Neuronal stem cell (in vitro differentiated cells): ENCODE results near the gene GRK6.

ENCODE experiments used
- DNase-seq: peaks from one replicate; pipeline ENCODE4 v3.0.0-alpha.2; 2013; ENCODE audit warnings: low spot score
- H2AFZ ChIP-seq: one replicate; pipeline ENCODE4 v1.6.1; 2013; ENCODE audit warnings: mild to moderate bottlenecking, low read length, inconsistent platforms
- H2AK5ac ChIP-seq: 2 replicates; pipeline ENCODE4 v1.6.1; 2013; ENCODE audit warnings: low read depth, mild to moderate bottlenecking, inconsistent platforms, low read length, moderate library complexity, mixed read lengths
- H2BK120ac ChIP-seq: 2 replicates; pipeline ENCODE4 v1.6.1; 2013; ENCODE audit warnings: low read depth, mild to moderate bottlenecking, inconsistent platforms, low read length, moderate library complexity, mixed read lengths
- H2BK12ac ChIP-seq: one replicate; pipeline ENCODE4 v1.6.1; 2013; ENCODE audit warnings: low read length, inconsistent platforms
- H2BK15ac ChIP-seq: 2 replicates; pipeline ENCODE4 v1.6.1; 2013; ENCODE audit warnings: mild to moderate bottlenecking, low read length, inconsistent platforms, mixed read lengths
- H2BK5ac ChIP-seq: one replicate; pipeline ENCODE4 v1.6.1; 2013; ENCODE audit warnings: inconsistent platforms, mild to moderate bottlenecking, low read length, moderate library complexity
- H3K14ac ChIP-seq: one replicate; pipeline ENCODE4 v1.6.1; 2013; ENCODE audit warnings: low read length, inconsistent platforms
- H3K18ac ChIP-seq: 2 replicates; pipeline ENCODE4 v1.6.1; 2013; ENCODE audit warnings: low read length, inconsistent platforms
- H3K23ac ChIP-seq: 2 replicates; pipeline ENCODE4 v1.6.1; 2013; ENCODE audit warnings: low read depth, mild to moderate bottlenecking, mixed read lengths, low read length, inconsistent platforms; ENCODE audit not compliant: poor library complexity
- H3K27ac ChIP-seq: replicated peaks from 3 replicates; pipeline ENCODE4 v1.5.1; 2013; ENCODE audit warnings: low read length, inconsistent platforms
- H3K27me3 ChIP-seq, 3 experiments: 2 replicates each; pipeline ENCODE4 v1.6.1; 2013; ENCODE audit warnings: low read length in 3 of 3, mild to moderate bottlenecking in 2 of 3, inconsistent platforms in 1 of 3, low read depth in 1 of 3, mixed read lengths in 1 of 3, moderate library complexity in 1 of 3; ENCODE audit not compliant: control insufficient read depth in 3 of 3, insufficient read depth in 3 of 3
- H3K36me3 ChIP-seq, 2 donors: replicated peaks in 1 of 2; 2 replicates each; pipeline ENCODE4 v1.6.1; 2013; ENCODE audit warnings: low read length in 2 of 2; ENCODE audit not compliant: control insufficient read depth in 2 of 2, insufficient read depth in 2 of 2
- H3K4ac ChIP-seq: 2 replicates; pipeline ENCODE4 v1.6.1; 2013; ENCODE audit warnings: inconsistent platforms, mild to moderate bottlenecking, low read length, moderate library complexity
- H3K4me1 ChIP-seq, 2 donors: 1 replicate in 1 of 2; 2 replicates in 1 of 2; pipeline ENCODE4 v1.6.1; 2013; ENCODE audit warnings: low read length in 2 of 2, low read depth in 1 of 2; ENCODE audit not compliant: control insufficient read depth in 2 of 2, insufficient read depth in 1 of 2
- H3K4me2 ChIP-seq: one replicate; pipeline ENCODE4 v1.6.1; 2013; ENCODE audit warnings: mild to moderate bottlenecking, low read length, inconsistent platforms; ENCODE audit not compliant: insufficient read depth, poor library complexity, severe bottlenecking
- H3K4me3 ChIP-seq, 2 donors: 2 replicates each; pipeline ENCODE4 v1.5.1; 2013; ENCODE audit warnings: low read length in 2 of 2, mild to moderate bottlenecking in 2 of 2, inconsistent platforms in 1 of 2, moderate library complexity in 1 of 2
- H3K79me1 ChIP-seq: one replicate; pipeline ENCODE4 v1.6.1; 2013; ENCODE audit warnings: low read depth, mild to moderate bottlenecking, inconsistent platforms, low read length, moderate library complexity
- H3K9ac ChIP-seq: one replicate; pipeline ENCODE4 v1.6.1; 2013; ENCODE audit warnings: mild to moderate bottlenecking, low read depth, low read length, inconsistent platforms; ENCODE audit not compliant: poor library complexity
- H3K9me3 ChIP-seq, 2 donors: replicated peaks in 1 of 2; 2 replicates each; pipeline versions ENCODE3 to v1.6.1; 2013; ENCODE audit warnings: low read length in 2 of 2, mild to moderate bottlenecking in 2 of 2, inconsistent platforms in 1 of 2, low read depth in 1 of 2, mixed read lengths in 1 of 2, moderate library complexity in 1 of 2; ENCODE audit not compliant: control insufficient read depth in 2 of 2, insufficient read depth in 1 of 2
- H4K8ac ChIP-seq: one replicate; pipeline ENCODE4 v1.6.1; 2013; ENCODE audit warnings: low read depth, mild to moderate bottlenecking, inconsistent platforms, low read length, moderate library complexity
- H4K91ac ChIP-seq: one replicate; pipeline ENCODE4 v1.6.1; 2013; ENCODE audit warnings: low read length, low read depth, mild to moderate bottlenecking, inconsistent platforms; ENCODE audit not compliant: poor library complexity
- WGBS, 2 donors: extraction: QIAGEN DNeasy Blood & Tissue Kit; methylation state at CpG; one replicate each; pipeline ENCODE4 v1.1.7; 2013; ENCODE audit warnings: missing lambda C conversion rate in 2 of 2, mixed read lengths in 1 of 2; ENCODE audit not compliant: insufficient read length in 2 of 2, insufficient replicate concordance in 1 of 2; ENCODE audit errors: extremely low coverage in 2 of 2; 5-methylcytosine and 5-hydroxymethylcytosine counted together

Gene GRK6

DNA sequence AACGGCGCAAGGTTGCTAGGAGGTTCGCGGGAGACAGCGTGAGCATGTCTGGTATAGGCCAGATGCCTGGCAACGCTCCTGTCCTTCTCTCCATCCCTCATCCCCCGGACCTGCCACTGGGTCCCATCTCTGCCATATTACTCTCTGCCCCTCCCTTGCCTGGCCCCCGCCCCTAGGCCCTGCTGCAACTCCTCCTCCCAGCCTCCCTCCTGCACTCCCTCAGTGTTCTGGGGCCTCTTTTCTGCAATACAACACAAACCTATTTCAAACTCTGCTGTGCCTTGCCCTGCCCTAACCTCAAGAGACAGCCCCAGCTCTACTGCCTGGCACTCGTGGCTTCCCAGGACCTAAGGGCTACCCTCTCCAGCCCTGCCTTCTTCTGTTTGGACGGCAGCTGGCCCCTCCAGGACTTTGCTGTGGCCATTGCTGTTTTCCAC, 55.9 kb downstream of the GRK6 start:
- H2BK120ac ChIP-seq, result no peak overlapping the region
- no peak overlapping the region for H3K23ac ChIP-seq
- no peak overlapping the region for H4K91ac ChIP-seq
- H3K4me3 ChIP-seq, result no peak overlapping the region
- H4K8ac ChIP-seq, result no peak overlapping the region
- H3K27ac ChIP-seq, result no peak overlapping the region
- H2BK12ac ChIP-seq, result no peak overlapping the region
- no peak overlapping the region for H2BK15ac ChIP-seq
- H3K79me1 ChIP-seq, result peaks cover 12% of the 10 kb centered on the region
- H2AK5ac ChIP-seq, result no peak overlapping the region
- H3K14ac ChIP-seq, result no peak overlapping the region
- no peak for DNase-seq
- H3K27me3 ChIP-seq, result no peaks in the 10 kb centered on the region
- H3K9ac ChIP-seq, result no peak overlapping the region
- no peak overlapping the region for H3K4ac ChIP-seq
- peaks cover 0 to 4% of the 10 kb centered on the region in 2 donors for H3K9me3 ChIP-seq
- WGBS, 2 donors, result 100% methylated on average over 4 of the region's 10 CpGs; no CpG with 5 or more reads in 1 of the 2 donors
- no peak overlapping the region for H3K4me2 ChIP-seq
- H3K18ac ChIP-seq, result no peak overlapping the region
- peaks cover 52 to 77% of the 10 kb centered on the region in 2 donors for H3K36me3 ChIP-seq
- no peak overlapping the region for H2AFZ ChIP-seq
- H3K4me1 ChIP-seq, result peaks cover 0 to 7% of the 10 kb centered on the region in 2 donors
- H2BK5ac ChIP-seq, result no peak overlapping the region

DNA sequence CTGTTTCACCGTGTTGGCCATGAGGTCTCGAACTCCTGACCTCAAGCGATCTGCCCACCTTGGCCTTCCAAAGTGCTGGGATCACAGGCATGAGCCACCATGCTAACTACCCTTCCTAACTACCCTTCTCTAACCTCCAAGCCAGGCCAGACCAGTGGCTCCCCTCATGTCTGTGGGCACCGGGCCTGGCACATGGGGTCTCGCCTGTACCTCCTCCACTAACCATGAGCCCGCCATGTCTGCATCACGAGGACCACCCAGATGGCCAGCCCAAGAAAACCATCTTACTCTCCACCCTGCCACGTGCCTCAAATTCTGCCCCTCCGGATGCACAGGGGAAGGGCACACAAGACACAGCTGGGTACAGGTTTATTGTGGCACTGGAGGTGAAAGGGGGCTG, 56.6 kb downstream of the GRK6 start:
- peaks cover 59 to 83% of the 10 kb centered on the region in 2 donors for H3K36me3 ChIP-seq
- no peak overlapping the region for H2BK12ac ChIP-seq
- H3K27ac ChIP-seq, result no peak overlapping the region
- no peak overlapping the region for H3K4me3 ChIP-seq
- H2BK5ac ChIP-seq, result peak overlapping the region; percentile 75
- H3K23ac ChIP-seq, result peak overlapping the region; percentile 10
- H3K14ac ChIP-seq, result no peak overlapping the region
- WGBS, 2 donors, result no CpG with 5 or more reads among the region's 9 CpGs
- H3K18ac ChIP-seq, result no peak overlapping the region
- H3K4me1 ChIP-seq, result peaks cover 0 to 7% of the 10 kb centered on the region in 2 donors
- H3K9me3 ChIP-seq, result peaks cover 0 to 4% of the 10 kb centered on the region in 2 donors
- H2BK15ac ChIP-seq, result no peak overlapping the region
- DNase-seq, result no peak
- no peak overlapping the region for H2AK5ac ChIP-seq
- H4K91ac ChIP-seq, result no peak overlapping the region
- no peak overlapping the region for H2AFZ ChIP-seq
- H3K9ac ChIP-seq, result no peak overlapping the region
- no peak overlapping the region for H3K4ac ChIP-seq
- H3K27me3 ChIP-seq, result no peaks in the 10 kb centered on the region
- H4K8ac ChIP-seq, result no peak overlapping the region
- no peak overlapping the region for H2BK120ac ChIP-seq
- H3K79me1 ChIP-seq, result peaks cover 12% of the 10 kb centered on the region
- H3K4me2 ChIP-seq, result no peak overlapping the region

DNA sequence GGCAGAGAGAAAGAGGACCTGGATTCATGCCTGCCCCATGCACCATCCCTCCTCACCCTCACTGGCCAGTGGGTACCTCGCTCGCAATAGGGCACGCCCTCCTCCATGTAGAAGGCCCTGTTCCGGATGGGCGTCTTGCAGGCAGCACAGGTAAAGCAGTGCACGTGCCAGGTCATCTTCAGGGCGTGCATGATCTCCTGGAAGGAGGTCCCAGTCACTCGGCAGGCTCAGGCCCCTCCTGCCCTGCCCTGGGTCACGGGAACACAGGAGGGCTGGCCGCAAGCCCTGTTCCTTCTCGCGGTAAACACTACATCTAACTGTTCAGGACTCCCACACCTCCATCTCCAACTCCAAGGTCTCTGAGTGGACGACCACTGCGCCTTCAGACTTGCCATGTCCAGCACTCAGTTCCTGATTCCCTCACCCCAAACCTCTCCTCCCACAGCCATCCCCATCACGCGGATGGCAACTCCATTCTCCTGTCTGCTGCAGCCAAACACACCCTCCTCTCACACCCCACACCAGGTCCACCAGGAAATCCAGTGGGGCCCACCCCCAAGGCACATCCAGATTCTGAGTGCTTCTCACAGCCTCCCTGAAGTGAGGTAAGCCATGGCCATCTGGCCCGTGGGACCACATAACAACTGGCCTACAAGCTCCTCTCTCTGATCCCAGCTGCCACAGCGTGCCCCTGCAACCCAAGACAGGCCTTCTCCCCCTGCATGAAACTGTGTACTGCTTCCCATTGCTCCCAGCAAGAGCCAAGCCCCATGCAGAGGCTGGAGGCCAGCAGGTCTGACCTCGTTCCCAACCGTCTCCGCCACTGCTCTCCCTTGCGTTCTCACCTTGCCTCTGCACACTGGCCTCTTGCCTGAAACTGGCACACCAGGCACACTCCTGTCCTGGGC, 57.8 kb downstream of the GRK6 start:
- Histone ChIP-seq H3K9me3 (peaks cover 0 to 4% of the 10 kb centered on the region in 2 donors), H2BK12ac (no peak overlapping the region), H2AK5ac (no peak overlapping the region), H3K14ac (peak overlapping the region; percentile 6), H3K18ac (peak overlapping the region; percentile 48), H4K8ac (peak overlapping the region; percentile 29), H3K4me1 (peaks cover 0 to 7% of the 10 kb centered on the region in 2 donors), H4K91ac (no peak overlapping the region), H2BK120ac (peak overlapping the region; percentile 9), H2AFZ (no peak overlapping the region), H3K4me3 (peak overlapping the region in 1 of 2 donors; percentile 39), H3K9ac (peak overlapping the region; percentile 77), H3K79me1 (peaks cover 13% of the 10 kb centered on the region), H3K27me3 (no peaks in the 10 kb centered on the region), H3K23ac (peak overlapping the region; percentile 98), H3K36me3 (peaks cover 62 to 90% of the 10 kb centered on the region in 2 donors), H3K4me2 (no peak overlapping the region), H3K4ac (no peak overlapping the region), H2BK15ac (no peak overlapping the region), H2BK5ac (peak overlapping the region; percentile 53), H3K27ac (no peak overlapping the region)
- WGBS, 2 donors, result no CpG with 5 or more reads among the region's 22 CpGs
- no peak for DNase-seq

DNA sequence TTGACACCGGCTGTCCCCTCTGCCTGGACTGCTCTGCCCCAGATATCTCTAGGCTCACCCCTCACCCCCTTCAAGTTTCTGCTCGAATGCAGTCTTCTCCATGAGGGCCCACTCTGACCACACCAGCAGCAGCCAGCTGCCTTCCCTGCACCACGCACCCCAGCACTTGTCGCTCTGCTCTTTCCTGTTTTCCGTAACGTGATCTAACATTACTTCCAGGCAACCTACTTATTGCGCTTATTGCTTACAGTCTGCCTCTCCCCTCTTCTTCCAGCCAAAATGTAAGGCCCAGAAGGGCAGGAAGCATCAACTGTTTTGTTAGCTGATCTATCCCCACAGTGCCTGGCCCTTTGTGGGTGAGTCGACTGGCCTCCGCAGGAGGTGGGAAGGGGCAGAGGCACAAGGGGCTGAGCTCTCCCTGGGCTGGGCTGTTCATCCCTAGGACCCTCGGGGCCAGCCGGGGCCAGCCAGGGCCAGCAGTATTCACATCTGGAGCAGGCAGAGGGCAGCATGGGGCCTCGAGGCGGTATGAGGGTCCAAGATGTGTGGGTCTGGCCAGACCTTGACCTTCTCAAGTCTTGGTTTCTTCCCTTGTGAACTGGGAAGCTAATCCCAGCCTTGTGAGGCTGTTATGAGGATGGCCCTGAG, 58.5 kb downstream of the GRK6 start:
- Histone ChIP-seq H3K79me1 (peaks cover 14% of the 10 kb centered on the region), H3K9me3 (peaks cover 0 to 2% of the 10 kb centered on the region in 2 donors), H4K91ac (no peak overlapping the region), H2AFZ (no peak overlapping the region), H3K4me2 (no peak overlapping the region), H3K27me3 (no peaks in the 10 kb centered on the region), H2BK12ac (no peak overlapping the region), H3K9ac (peak overlapping the region; percentile 77), H3K36me3 (peaks cover 63 to 90% of the 10 kb centered on the region in 2 donors), H3K4me3 (peak overlapping the region in 1 of 2 donors; percentile 39), H3K4ac (no peak overlapping the region), H3K14ac (peak overlapping the region; percentile 31), H3K23ac (peak overlapping the region; percentile 98), H3K4me1 (peaks cover 0 to 2% of the 10 kb centered on the region in 2 donors), H2AK5ac (no peak overlapping the region), H3K18ac (no peak overlapping the region), H2BK15ac (no peak overlapping the region), H3K27ac (no peak overlapping the region), H2BK120ac (peak overlapping the region; percentile 9), H4K8ac (peak overlapping the region; percentile 29), H2BK5ac (no peak overlapping the region)
- DNase-seq, result no peak
- no CpG with 5 or more reads among the region's 13 CpGs for WGBS, 2 donors
